Measurements from ENCODE around the gene CLDN15. TPM values are rescaled to one million over a fixed set of nuclear protein-coding genes. Genes with fewer than 3 reads are reported as not detected.

CLDN15 gene
- polyA plus RNA-seq, 4 donors, result 9.7 to 11.9 (median 10.9) TPM

- no peak for DNase-seq (ENCODE audit: low read depth in 4 of 4, low spot score in 3 of 4)
These were observed 7.6 kb upstream of the CLDN15 start for GRCh38 chr7:101245147-101245668.

- peak; percentile 79 to 92 (median 80) for DNase-seq (ENCODE audit: low read depth in 4 of 4, low spot score in 3 of 4)
These were observed 7.0 kb upstream of the CLDN15 start, which contains the start of gene FIS1 for GRCh38 chr7:101244375-101245146. TSS of gene FIS1 (minus strand) at chr7:101245081. CDS start at chr7:101245004, 77 bp downstream.

- DNase-seq (ENCODE audit: low read depth in 4 of 4, low spot score in 3 of 4), result no peak
These were observed 6.2 kb upstream of the CLDN15 start for GRCh38 chr7:101243646-101244374.

GRCh38 chr7:101241443-101242349 lies 4.1 kb upstream of the CLDN15 start:
- DNase-seq (ENCODE audit: low read depth in 4 of 4, low spot score in 3 of 4), result no peak

- no peak for DNase-seq (ENCODE audit: low read depth in 4 of 4, low spot score in 3 of 4)
These were observed 3.4 kb upstream of the CLDN15 start for GRCh38 chr7:101241015-101241363.

- DNase-seq (ENCODE audit: low read depth in 4 of 4, low spot score in 3 of 4), result no peak
These were observed 2.8 kb upstream of the CLDN15 start for GRCh38 chr7:101240226-101241014.

GRCh38 chr7:101239951-101240220 lies 2.3 kb upstream of the CLDN15 start:
- no peak for DNase-seq (ENCODE audit: low read depth in 4 of 4, low spot score in 3 of 4)

GRCh38 chr7:101239191-101239950 lies 1.8 kb upstream of the CLDN15 start:
- no peak for DNase-seq (ENCODE audit: low read depth in 4 of 4, low spot score in 3 of 4)

- no peak for DNase-seq (ENCODE audit: low read depth in 4 of 4, low spot score in 3 of 4)
These were observed 902 bp upstream of the CLDN15 start for GRCh38 chr7:101238226-101239182.

- DNase-seq (ENCODE audit: low read depth in 4 of 4, low spot score in 3 of 4), result no peak
These were observed 1.2 kb downstream of the CLDN15 start for GRCh38 chr7:101236292-101236835.

GRCh38 chr7:101235522-101235921 lies 2.1 kb downstream of the CLDN15 start:
- DNase-seq (ENCODE audit: low read depth in 4 of 4, low spot score in 3 of 4), result no peak

- no peak for DNase-seq (ENCODE audit: low read depth in 4 of 4, low spot score in 3 of 4)
These were observed 2.6 kb downstream of the CLDN15 start for GRCh38 chr7:101235050-101235449.

- DNase-seq (ENCODE audit: low read depth in 4 of 4, low spot score in 3 of 4), result no peak
These were observed 3.0 kb downstream of the CLDN15 start for GRCh38 chr7:101234636-101235035.

- no peak for DNase-seq (ENCODE audit: low read depth in 4 of 4, low spot score in 3 of 4)
These were observed 3.6 kb downstream of the CLDN15 start for GRCh38 chr7:101233907-101234547.

- DNase-seq (ENCODE audit: low read depth in 4 of 4, low spot score in 3 of 4), result no peak
These were observed 5.3 kb downstream of the CLDN15 start for GRCh38 chr7:101232141-101232850.

- no peak for DNase-seq (ENCODE audit: low read depth in 4 of 4, low spot score in 3 of 4)
These were observed 6.0 kb downstream of the CLDN15 start for GRCh38 chr7:101231644-101232043.

- DNase-seq (ENCODE audit: low read depth in 4 of 4, low spot score in 3 of 4), result no peak
These were observed 10.9 kb downstream of the CLDN15 start for GRCh38 chr7:101226721-101227120.
